ENCODE results near the gene SEMA4D.

- TF ChIP-seq EZH2 (IDR thresholded peaks at IDR 0.05; ENCODE audit: borderline replicate concordance, low read length) = no peak
- TF ChIP-seq, protein P1, sequence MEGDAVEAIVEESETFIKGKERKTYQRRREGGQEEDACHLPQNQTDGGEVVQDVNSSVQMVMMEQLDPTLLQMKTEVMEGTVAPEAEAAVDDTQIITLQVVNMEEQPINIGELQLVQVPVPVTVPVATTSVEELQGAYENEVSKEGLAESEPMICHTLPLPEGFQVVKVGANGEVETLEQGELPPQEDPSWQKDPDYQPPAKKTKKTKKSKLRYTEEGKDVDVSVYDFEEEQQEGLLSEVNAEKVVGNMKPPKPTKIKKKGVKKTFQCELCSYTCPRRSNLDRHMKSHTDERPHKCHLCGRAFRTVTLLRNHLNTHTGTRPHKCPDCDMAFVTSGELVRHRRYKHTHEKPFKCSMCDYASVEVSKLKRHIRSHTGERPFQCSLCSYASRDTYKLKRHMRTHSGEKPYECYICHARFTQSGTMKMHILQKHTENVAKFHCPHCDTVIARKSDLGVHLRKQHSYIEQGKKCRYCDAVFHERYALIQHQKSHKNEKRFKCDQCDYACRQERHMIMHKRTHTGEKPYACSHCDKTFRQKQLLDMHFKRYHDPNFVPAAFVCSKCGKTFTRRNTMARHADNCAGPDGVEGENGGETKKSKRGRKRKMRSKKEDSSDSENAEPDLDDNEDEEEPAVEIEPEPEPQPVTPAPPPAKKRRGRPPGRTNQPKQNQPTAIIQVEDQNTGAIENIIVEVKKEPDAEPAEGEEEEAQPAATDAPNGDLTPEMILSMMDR (IDR thresholded peaks at IDR 0.05; ENCODE audit: low read length) = no peak
These were observed 41.5 kb upstream of the SEMA4D start for GRCh38 chr9:89539374-89539773.

Data from OCI-LY1 (cell line).